HG02763 (cell line): ENCODE data around the gene HOXA3.

Source experiments
- ATAC-seq: cut with Tn5 transposase; IDR thresholded peaks from one replicate; pipeline ENCODE4 v1.9.1; 2021; ENCODE audit warnings: mild to moderate bottlenecking, moderate library complexity; ENCODE audit not compliant: unreplicated experiment

The HOXA3 gene

GRCh38 chr7:27064661-27065060 lies 87.7 kb downstream of the HOXA3 start:
- ATAC-seq = no peak

- ATAC-seq = no peak
These were observed 88.2 kb downstream of the HOXA3 start for GRCh38 chr7:27064159-27064558.

- no peak for ATAC-seq
These were observed 89.4 kb downstream of the HOXA3 start for GRCh38 chr7:27062946-27063345.
